LNCaP clone FGC (cell line): ENCODE data around the gene MAPK14.
A peak's percentile ranks its signal among the peaks of the same experiment; 100 is the strongest.
"Not testable (repeated sequence)": the region's sequence is repeated elsewhere in the genome, so short reads cannot be mapped to it uniquely, and the experiment has no call there.

Source experiments
- DNase-seq: peaks from one replicate; pipeline ENCODE4 v3.0.0-alpha.2; 2011; ENCODE audit warnings: low read depth
- H3K4me3 ChIP-seq: 2 replicates; pipeline ENCODE4 v1.5.1; 2011; ENCODE audit warnings: mild to moderate bottlenecking, low read depth, low read length, control low read depth
- TF ChIP-seq, protein P1 (sequence below): IDR thresholded peaks from 2 replicates; pipeline ENCODE4 v1.5.1; 2012; ENCODE audit warnings: mild to moderate bottlenecking; ENCODE audit not compliant: control insufficient read depth, insufficient read depth; ENCODE audit errors: extremely low read depth

MAPK14 gene

GRCh38 chr6:36027501-36028087, at the start of gene MAPK14:
Gene MAPK14 (plus strand): TSS chr6:36027808. CDS start chr6:36028158, 350 bp downstream.
- DNase-seq: peak; percentile 99
- TF ChIP-seq, protein P1, sequence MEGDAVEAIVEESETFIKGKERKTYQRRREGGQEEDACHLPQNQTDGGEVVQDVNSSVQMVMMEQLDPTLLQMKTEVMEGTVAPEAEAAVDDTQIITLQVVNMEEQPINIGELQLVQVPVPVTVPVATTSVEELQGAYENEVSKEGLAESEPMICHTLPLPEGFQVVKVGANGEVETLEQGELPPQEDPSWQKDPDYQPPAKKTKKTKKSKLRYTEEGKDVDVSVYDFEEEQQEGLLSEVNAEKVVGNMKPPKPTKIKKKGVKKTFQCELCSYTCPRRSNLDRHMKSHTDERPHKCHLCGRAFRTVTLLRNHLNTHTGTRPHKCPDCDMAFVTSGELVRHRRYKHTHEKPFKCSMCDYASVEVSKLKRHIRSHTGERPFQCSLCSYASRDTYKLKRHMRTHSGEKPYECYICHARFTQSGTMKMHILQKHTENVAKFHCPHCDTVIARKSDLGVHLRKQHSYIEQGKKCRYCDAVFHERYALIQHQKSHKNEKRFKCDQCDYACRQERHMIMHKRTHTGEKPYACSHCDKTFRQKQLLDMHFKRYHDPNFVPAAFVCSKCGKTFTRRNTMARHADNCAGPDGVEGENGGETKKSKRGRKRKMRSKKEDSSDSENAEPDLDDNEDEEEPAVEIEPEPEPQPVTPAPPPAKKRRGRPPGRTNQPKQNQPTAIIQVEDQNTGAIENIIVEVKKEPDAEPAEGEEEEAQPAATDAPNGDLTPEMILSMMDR: peak; percentile 97

GRCh38 chr6:35980126-35980525, 47.5 kb upstream of the MAPK14 start:
- H3K4me3 ChIP-seq, DNase-seq: not testable (repeated sequence)

More at GRCh38 chr6:36027501-36028087, at the start of gene MAPK14:
- H3K4me3 ChIP-seq: peak within 1 kb of the TSS; percentile 97

DNA sequence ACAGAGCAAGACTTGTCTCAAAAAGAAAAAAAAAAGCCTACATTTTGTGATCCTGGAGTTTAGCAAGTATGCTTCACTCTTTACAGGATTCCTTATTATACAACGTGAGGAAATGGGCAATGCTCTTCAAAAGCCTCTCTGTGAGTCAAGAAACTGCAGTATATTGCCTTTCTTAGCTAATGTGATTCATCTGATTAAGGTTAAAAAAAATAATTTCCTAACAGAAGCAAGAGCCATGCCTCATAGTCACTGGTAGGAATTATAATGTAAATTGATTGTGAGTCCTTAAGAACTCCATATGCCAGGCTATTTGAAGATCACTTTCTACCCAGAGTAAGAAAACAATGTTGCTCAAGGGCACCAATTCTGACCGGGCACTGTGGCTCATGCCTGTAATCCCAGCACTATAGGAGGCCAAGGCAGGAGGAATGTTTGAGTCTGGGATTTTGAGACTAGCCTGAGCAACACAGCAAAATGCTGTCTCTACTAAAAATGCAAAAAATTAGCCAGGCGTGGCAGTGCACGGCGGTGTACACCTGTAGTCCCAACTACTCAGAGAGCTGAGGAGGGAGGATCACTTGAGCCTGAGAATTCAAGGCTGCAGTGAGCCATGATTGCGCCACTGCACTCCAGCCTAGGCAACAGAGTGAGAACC, 46.5 kb upstream of the MAPK14 start:
- TF ChIP-seq, protein P1: no peak
- no peak for DNase-seq
- no peak overlapping the region for H3K4me3 ChIP-seq

DNA sequence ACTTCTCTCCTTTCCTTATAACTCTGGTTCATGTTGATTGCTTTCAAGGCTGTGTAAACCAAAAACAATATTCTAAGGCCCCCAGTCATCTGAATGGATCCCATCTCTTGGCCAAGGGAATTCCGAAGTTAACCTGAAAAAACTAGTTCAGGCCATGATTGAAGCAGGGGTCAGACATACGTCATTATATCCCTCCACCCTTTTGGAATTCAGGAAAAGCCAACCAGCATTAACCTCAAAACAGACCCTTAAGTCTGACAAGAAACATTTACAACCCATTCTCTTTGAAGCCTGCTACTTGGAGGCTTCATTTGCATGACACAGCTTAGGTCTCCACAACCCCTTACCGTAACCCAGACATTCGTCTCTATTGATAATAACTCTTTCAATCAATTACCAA, 42.9 kb upstream of the MAPK14 start:
- TF ChIP-seq, protein P1: no peak
- no peak for DNase-seq
- H3K4me3 ChIP-seq: no peak overlapping the region

- not testable (repeated sequence) for H3K4me3 ChIP-seq, DNase-seq
Observed at GRCh38 chr6:35988047-35988446, 39.6 kb upstream of the MAPK14 start.

DNA sequence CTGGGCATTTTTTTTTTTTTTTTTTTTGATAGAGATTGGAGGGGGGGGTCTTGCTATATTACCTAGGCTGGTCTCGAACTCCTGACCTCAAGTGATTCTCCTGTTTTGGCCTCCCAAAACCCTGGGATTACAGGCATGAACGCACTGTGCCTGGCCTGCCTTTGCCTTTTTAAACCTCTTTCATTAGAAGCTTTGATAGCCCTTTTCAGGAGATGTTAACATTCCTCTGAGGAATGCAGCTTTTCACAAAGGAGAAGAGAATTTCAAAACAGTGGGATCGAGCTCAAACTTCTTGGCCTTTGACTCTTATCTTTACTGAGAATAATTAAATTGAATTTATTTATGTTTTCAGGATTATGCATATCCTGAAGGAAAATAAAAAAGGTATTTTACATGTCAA, 34.5 kb upstream of the MAPK14 start:
- DNase-seq: no peak
- no peak overlapping the region for H3K4me3 ChIP-seq
- TF ChIP-seq, protein P1: no peak

DNA sequence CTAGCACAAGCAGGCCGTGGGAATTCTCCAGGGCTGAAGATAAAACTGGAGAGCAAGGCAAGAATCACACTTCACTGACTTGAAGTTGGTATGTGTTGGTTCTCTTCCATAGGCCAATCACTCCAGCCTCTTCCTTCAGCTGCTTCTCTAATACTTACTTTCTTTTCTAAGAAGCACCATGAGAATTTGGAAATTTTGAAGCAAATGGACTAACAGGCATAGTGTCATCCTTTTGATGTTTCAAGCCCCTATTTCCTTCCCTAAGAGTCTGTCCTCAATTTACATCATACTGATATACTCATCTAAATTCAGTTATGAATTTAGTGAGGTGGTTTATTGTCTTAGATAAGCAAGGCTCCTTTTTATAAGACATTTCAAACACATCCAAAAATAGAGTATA, 27.2 kb upstream of the MAPK14 start:
- TF ChIP-seq, protein P1: no peak
- no peak overlapping the region for H3K4me3 ChIP-seq
- DNase-seq: no peak

GRCh38 chr6:36015666-36016065, 11.9 kb upstream of the MAPK14 start:
- TF ChIP-seq, protein P1: no peak
- no peak overlapping the region for H3K4me3 ChIP-seq
- DNase-seq: no peak
